SU-DHL-6 (cell line): ENCODE results near the gene HHATL.

ENCODE experiments used
- EZH2phosphoT487 ChIP-seq: fragments of 200-600 bp; sonication (generic), shearing (Covaris generic); conservative IDR thresholded peaks from 2 replicates; pipeline ENCODE4 v1.6.1; 2018; ENCODE audit warnings: mild to moderate bottlenecking, antibody characterized with exemption, low read length, moderate library complexity, mixed read lengths
- TF ChIP-seq, protein P1 (sequence below): fragments of 200-600 bp; sonication (generic); IDR thresholded peaks from one replicate; pipeline ENCODE4 v1.5.1; 2017; ENCODE audit warnings: antibody characterized with exemption, mild to moderate bottlenecking, low read length, moderate library complexity; ENCODE audit not compliant: insufficient read depth, poor library complexity, severe bottlenecking

DNA sequence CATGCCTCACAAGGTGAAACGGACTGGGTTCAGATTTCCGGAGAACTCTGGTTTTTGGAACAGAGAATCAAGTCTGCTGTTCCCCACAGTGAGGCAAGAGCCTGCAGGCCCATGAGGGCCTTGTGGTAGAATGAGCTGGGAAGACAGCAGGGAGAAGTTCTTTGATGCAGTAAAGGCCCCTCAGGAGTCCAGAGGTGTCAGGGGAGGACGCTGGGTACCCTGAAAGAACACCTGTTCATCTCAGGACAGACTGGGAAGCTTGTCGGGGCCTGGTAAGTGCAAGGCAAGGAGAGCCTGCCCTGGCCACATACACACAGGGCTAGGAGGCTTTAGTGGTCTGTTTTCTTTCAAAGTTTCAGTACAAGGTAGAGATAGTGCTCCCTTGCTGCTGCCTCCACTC lies 52.8 kb downstream of the HHATL start:
- TF ChIP-seq, protein P1, sequence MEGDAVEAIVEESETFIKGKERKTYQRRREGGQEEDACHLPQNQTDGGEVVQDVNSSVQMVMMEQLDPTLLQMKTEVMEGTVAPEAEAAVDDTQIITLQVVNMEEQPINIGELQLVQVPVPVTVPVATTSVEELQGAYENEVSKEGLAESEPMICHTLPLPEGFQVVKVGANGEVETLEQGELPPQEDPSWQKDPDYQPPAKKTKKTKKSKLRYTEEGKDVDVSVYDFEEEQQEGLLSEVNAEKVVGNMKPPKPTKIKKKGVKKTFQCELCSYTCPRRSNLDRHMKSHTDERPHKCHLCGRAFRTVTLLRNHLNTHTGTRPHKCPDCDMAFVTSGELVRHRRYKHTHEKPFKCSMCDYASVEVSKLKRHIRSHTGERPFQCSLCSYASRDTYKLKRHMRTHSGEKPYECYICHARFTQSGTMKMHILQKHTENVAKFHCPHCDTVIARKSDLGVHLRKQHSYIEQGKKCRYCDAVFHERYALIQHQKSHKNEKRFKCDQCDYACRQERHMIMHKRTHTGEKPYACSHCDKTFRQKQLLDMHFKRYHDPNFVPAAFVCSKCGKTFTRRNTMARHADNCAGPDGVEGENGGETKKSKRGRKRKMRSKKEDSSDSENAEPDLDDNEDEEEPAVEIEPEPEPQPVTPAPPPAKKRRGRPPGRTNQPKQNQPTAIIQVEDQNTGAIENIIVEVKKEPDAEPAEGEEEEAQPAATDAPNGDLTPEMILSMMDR = no peak
- TF ChIP-seq EZH2phosphoT487 = no peak
